Measurements from ENCODE around the gene XYLT1.

- no peak for TF ChIP-seq U2AF1 (optimal IDR thresholded peaks at IDR 0.05; ENCODE audit: low read depth, low read length)
- no peak for TF ChIP-seq NR3C1 (CRISPR knock-in tag; IDR thresholded peaks at IDR 0.05)
- no peak for TF ChIP-seq FOSL1 (tag; conservative IDR thresholded peaks at IDR 0.05)
- TF ChIP-seq RERE (CRISPR knock-in tag; IDR thresholded peaks at IDR 0.05; ENCODE audit: borderline replicate concordance) = no peak
- TF ChIP-seq ZNF696 (CRISPR knock-in tag; conservative IDR thresholded peaks at IDR 0.05) = no peak
- no peak for TF ChIP-seq YY1 (IDR thresholded peaks at IDR 0.05; ENCODE audit: borderline replicate concordance in 1 of 3, control insufficient read depth in 1 of 3, extremely low read depth in 1 of 3, insufficient read depth in 3 of 3, insufficient read length in 1 of 3, insufficient replicate concordance in 2 of 3, low read depth in 1 of 3, low read length in 2 of 3)
- no peak for TF ChIP-seq DMBX1 (CRISPR knock-in tag; IDR thresholded peaks at IDR 0.05; ENCODE audit: borderline replicate concordance)
- no peak for TF ChIP-seq EP300 (IDR thresholded peaks at IDR 0.05; ENCODE audit: low read length)
- no peak for TF ChIP-seq DNMT1 (IDR thresholded peaks at IDR 0.05)
- TF ChIP-seq EZH2 (IDR thresholded peaks at IDR 0.05; ENCODE audit: borderline replicate concordance, low read depth, low read length) = no peak
Observed at GRCh38 chr16:17257426-17258023, 213.2 kb downstream of the XYLT1 start.

Measured in K562 (cell line).